ENCODE measurements around the gene TSSK3.

GRCh38 chr1:32332290-32333079 lies 29.9 kb upstream of the TSSK3 start:
- TF ChIP-seq CTCF (optimal IDR thresholded peaks at IDR 0.05 in 1 of 3, IDR thresholded peaks at IDR 0.05 in 1 of 3, conservative IDR thresholded peaks at IDR 0.05 in 1 of 3; ENCODE audit: extremely low read depth in 1 of 3, insufficient read depth in 2 of 3, low read length in 3 of 3) (no peak), EZH2 (IDR thresholded peaks at IDR 0.05; ENCODE audit: low read length) (no peak)

Data from keratinocyte (primary cell).